Fibroblast of peridontal ligament (primary cell): ENCODE results near the gene SPRING1.
"Not testable (repeated sequence)": the region's sequence is repeated elsewhere in the genome, so short reads cannot be mapped to it uniquely, and the experiment has no call there.

ENCODE experiments used
- DNase-seq: peaks from one replicate; pipeline ENCODE4 v3.0.0-alpha.2; 2010; ENCODE audit errors: extremely low read depth

SPRING1 gene

GRCh38 chr12:116737774-116738657 lies at the start of gene SPRING1, which contains the start of gene RNFT2:
TSS of gene SPRING1 (minus strand) at chr12:116738069. CDS start at chr12:116737900, 169 bp downstream.
TSS of gene RNFT2 (plus strand) at chr12:116738315. CDS start at chr12:116740498, 2,183 bp downstream.
- peak; percentile 99 for DNase-seq

GRCh38 chr12:116784238-116784612 lies 46.4 kb upstream of the SPRING1 start:
- DNase-seq = no peak

- no peak for DNase-seq
These were observed 45.8 kb upstream of the SPRING1 start for GRCh38 chr12:116783525-116784237.

- no peak for DNase-seq
These were observed 43.1 kb upstream of the SPRING1 start for GRCh38 chr12:116780942-116781341.

- DNase-seq = no peak
These were observed 41.7 kb upstream of the SPRING1 start for GRCh38 chr12:116779597-116779996.

GRCh38 chr12:116777245-116777644 lies 39.4 kb upstream of the SPRING1 start:
- no peak for DNase-seq

- DNase-seq = no peak
These were observed 36.2 kb upstream of the SPRING1 start for GRCh38 chr12:116774020-116774419.

GRCh38 chr12:116773276-116773731 lies 35.4 kb upstream of the SPRING1 start:
- DNase-seq = peak; percentile 24

GRCh38 chr12:116771651-116772050 lies 33.8 kb upstream of the SPRING1 start:
- DNase-seq = no peak

- no peak for DNase-seq
These were observed 28.9 kb upstream of the SPRING1 start for GRCh38 chr12:116766746-116767145.

GRCh38 chr12:116766285-116766684 lies 28.4 kb upstream of the SPRING1 start:
- no peak for DNase-seq

GRCh38 chr12:116765271-116765670 lies 27.4 kb upstream of the SPRING1 start:
- peak; percentile 25 for DNase-seq

- DNase-seq = no peak
These were observed 23.6 kb upstream of the SPRING1 start for GRCh38 chr12:116761499-116761898.

- DNase-seq = no peak
These were observed 22.8 kb upstream of the SPRING1 start for GRCh38 chr12:116760622-116761020.

- no peak for DNase-seq
These were observed 22.1 kb upstream of the SPRING1 start for GRCh38 chr12:116759783-116760621.

- not testable (repeated sequence) for DNase-seq
These were observed 16.9 kb upstream of the SPRING1 start for GRCh38 chr12:116754783-116755182.

GRCh38 chr12:116754097-116754496 lies 16.2 kb upstream of the SPRING1 start:
- DNase-seq = not testable (repeated sequence)

GRCh38 chr12:116750298-116750697 lies 12.4 kb upstream of the SPRING1 start:
- DNase-seq = no peak

GRCh38 chr12:116749884-116750283 lies 12.0 kb upstream of the SPRING1 start:
- DNase-seq = no peak

- DNase-seq = no peak
These were observed 7.7 kb upstream of the SPRING1 start for GRCh38 chr12:116745554-116745953.

GRCh38 chr12:116744766-116745165 lies 6.9 kb upstream of the SPRING1 start:
- no peak for DNase-seq

- not testable (repeated sequence) for DNase-seq
These were observed 4.9 kb upstream of the SPRING1 start for GRCh38 chr12:116742787-116743186.
